HepG2 (cell line): ENCODE data around the gene EGR4. TPM values are rescaled to one million over a fixed set of nuclear protein-coding genes. Genes with fewer than 3 reads are reported as not detected.

Experiments used
- AGO2 ChIP-seq: fragments of 200-400 bp; formaldehyde crosslinking; optimal IDR thresholded peaks from 2 replicates; pipeline ENCODE3; 2017; ENCODE audit warnings: mild to moderate bottlenecking, low read depth, low read length, moderate library complexity
- ATAD3A ChIP-seq: sonication (generic); formaldehyde crosslinking; IDR thresholded peaks from 2 replicates; pipeline ENCODE4 v1.4.0; 2020; ENCODE audit warnings: missing genetic modification reagents
- ERF ChIP-seq: IDR thresholded peaks from 2 replicates; pipeline ENCODE4 v1.6.1; 2018; ENCODE audit warnings: missing biosample characterization, missing genetic modification reagents
- FOXP1 ChIP-seq, 2 experiments: fragments of 450-650 bp in 1 of 2; IDR thresholded peaks; 2 replicates each; pipeline ENCODE4 v1.6.1; 2017 to 2018; ENCODE audit warnings: antibody characterized with exemption in 1 of 2
- GPN1 ChIP-seq: sonication (generic); formaldehyde crosslinking; IDR thresholded peaks from 2 replicates; pipeline ENCODE4 v1.5.1; 2020; ENCODE audit warnings: missing genetic modification reagents, borderline replicate concordance
- LCORL ChIP-seq, 2 experiments: fragments of 450-650 bp in 1 of 2; sonication (generic) in 1 of 2; formaldehyde crosslinking in 1 of 2; IDR thresholded peaks; 2 replicates each; pipeline versions ENCODE4 v1.5.0 to v1.6.1; 2017 to 2020; ENCODE audit warnings: antibody characterized with exemption in 1 of 2, missing genetic modification reagents in 1 of 2
- NR2F6 ChIP-seq, 2 experiments: IDR thresholded peaks; 2 replicates each; pipeline ENCODE4 v1.6.1; 2016; ENCODE audit warnings: antibody characterized with exemption in 1 of 2, mild to moderate bottlenecking in 1 of 2
- SALL1 ChIP-seq: sonication (generic); formaldehyde crosslinking; IDR thresholded peaks from 2 replicates; pipeline ENCODE4 v1.8.0; 2022; ENCODE audit warnings: mild to moderate bottlenecking, missing genetic modification reagents
- SP5 ChIP-seq: IDR thresholded peaks from 2 replicates; pipeline ENCODE4 v1.6.1; 2016; ENCODE audit warnings: low read depth, borderline replicate concordance
- TFDP1 ChIP-seq: IDR thresholded peaks from 2 replicates; pipeline ENCODE4 v1.6.1; 2016; ENCODE audit warnings: missing compliant biosample characterization, missing genetic modification reagents, borderline replicate concordance
- TRIM24 ChIP-seq: sonication (generic); formaldehyde crosslinking; IDR thresholded peaks from 2 replicates; pipeline ENCODE4 v1.8.0; 2022; ENCODE audit warnings: mild to moderate bottlenecking, missing genetic modification reagents
- ZBTB7B ChIP-seq: sonication (generic); formaldehyde crosslinking; IDR thresholded peaks from 2 replicates; pipeline ENCODE4 v1.4.0; 2020; ENCODE audit warnings: missing genetic modification reagents
- ZFY ChIP-seq: sonication (generic); formaldehyde crosslinking; IDR thresholded peaks from 2 replicates; pipeline ENCODE4 v1.4.0; 2020; ENCODE audit warnings: missing genetic modification reagents
- ZNF124 ChIP-seq: sonication (generic); formaldehyde crosslinking; IDR thresholded peaks from 2 replicates; pipeline ENCODE4 v1.4.0; 2020; ENCODE audit warnings: missing genetic modification reagents
- ZNF317 ChIP-seq: sonication (generic); formaldehyde crosslinking; IDR thresholded peaks from 2 replicates; pipeline ENCODE4 v1.5.0; 2020; ENCODE audit warnings: mild to moderate bottlenecking, missing genetic modification reagents
- ZNF382 ChIP-seq: sonication (generic); formaldehyde crosslinking; IDR thresholded peaks from 2 replicates; pipeline ENCODE4 v1.5.0; 2020; ENCODE audit warnings: missing genetic modification reagents, mild to moderate bottlenecking, borderline replicate concordance
- ZNF563 ChIP-seq: sonication (generic); formaldehyde crosslinking; IDR thresholded peaks from 2 replicates; pipeline ENCODE4 v1.8.0; 2022; ENCODE audit warnings: mild to moderate bottlenecking, moderate library complexity, missing genetic modification reagents
- ZSCAN20 ChIP-seq: sonication (generic); formaldehyde crosslinking; IDR thresholded peaks from 2 replicates; pipeline ENCODE4 v1.4.0; 2020; ENCODE audit warnings: missing genetic modification reagents, mild to moderate bottlenecking, borderline replicate concordance
- polyA plus RNA-seq, 8 experiments: library from polyadenylated mRNA; depleted of rRNA in 3 of 8; stranded (reverse) in 7 of 8; unstranded in 1 of 8; fragments of >200 nt; fragmentation: Illumina TruSeq in 4 of 8; extraction: Trizol in 4 of 8; gene quantifications; 2 replicates each; pipeline versions ENCODE4 v1.2.1 to v1.2.3, GENCODE V29; 2011 to 2016; ENCODE audit warnings: low read depth in 4 of 8, missing spikeins in 1 of 8, mixed read lengths in 1 of 8; ENCODE audit not compliant: insufficient read depth in 1 of 8
- total RNA-seq, 5 experiments: library from RNA; depleted of rRNA; stranded (reverse); fragments of >200 nt; fragmentation: Illumina TruSeq; extraction: Trizol; gene quantifications; 2 replicates each; pipeline ENCODE4 v1.2.3, GENCODE V29; 2016; ENCODE audit warnings: low read depth in 1 of 5
- TF ChIP-seq, protein P1 (sequence below): sonication (generic); formaldehyde crosslinking; conservative IDR thresholded peaks from 2 replicates; pipeline ENCODE4 v1.8.1; 2023; ENCODE audit warnings: missing genetic modification reagents
- TF ChIP-seq, protein P2 (sequence below), 2 experiments: sonication (generic) in 1 of 2; formaldehyde crosslinking in 1 of 2; IDR thresholded peaks; 2 replicates each; pipeline versions ENCODE4 v1.5.1 to v1.6.1; 2011 to 2020; ENCODE audit warnings: borderline replicate concordance in 1 of 2, low read depth in 1 of 2, low read length in 1 of 2, mild to moderate bottlenecking in 1 of 2, missing genetic modification reagents in 1 of 2, moderate library complexity in 1 of 2
- TF ChIP-seq, protein P3 (sequence below): sonication (generic); formaldehyde crosslinking; IDR thresholded peaks from 2 replicates; pipeline ENCODE4 v1.4.0; 2020; ENCODE audit warnings: missing genetic modification reagents

The EGR4 gene
- total and polyA plus RNA-seq, 2 of the 13 experiments (the other 11 are each of a cell fraction or from before 2014, with no cell fraction given) = not detected

- TF ChIP-seq, protein P1, sequence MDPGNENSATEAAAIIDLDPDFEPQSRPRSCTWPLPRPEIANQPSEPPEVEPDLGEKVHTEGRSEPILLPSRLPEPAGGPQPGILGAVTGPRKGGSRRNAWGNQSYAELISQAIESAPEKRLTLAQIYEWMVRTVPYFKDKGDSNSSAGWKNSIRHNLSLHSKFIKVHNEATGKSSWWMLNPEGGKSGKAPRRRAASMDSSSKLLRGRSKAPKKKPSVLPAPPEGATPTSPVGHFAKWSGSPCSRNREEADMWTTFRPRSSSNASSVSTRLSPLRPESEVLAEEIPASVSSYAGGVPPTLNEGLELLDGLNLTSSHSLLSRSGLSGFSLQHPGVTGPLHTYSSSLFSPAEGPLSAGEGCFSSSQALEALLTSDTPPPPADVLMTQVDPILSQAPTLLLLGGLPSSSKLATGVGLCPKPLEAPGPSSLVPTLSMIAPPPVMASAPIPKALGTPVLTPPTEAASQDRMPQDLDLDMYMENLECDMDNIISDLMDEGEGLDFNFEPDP (CRISPR knock-in tag) = 0 out of 2 replicates have a peak, but pooled peaks have one; percentile 7
- TF ChIP-seq LCORL (IDR thresholded peaks at IDR 0.05) (no peak), LCORL (CRISPR knock-in tag; IDR thresholded peaks at IDR 0.05) (peak; percentile 79), ZNF124 (CRISPR knock-in tag) (no peak), NR2F6 (IDR thresholded peaks at IDR 0.05) (no peak), NR2F6 (CRISPR knock-in tag; IDR thresholded peaks at IDR 0.05) (peak; percentile 7; the same call in 1 of the 2 replicates), ZNF317 (CRISPR knock-in tag) (no peak), ERF (peak; percentile 55; the same call in 1 of the 2 replicates), ZBTB7B (CRISPR knock-in tag) (no peak), TFDP1 (CRISPR knock-in tag) (peak; percentile 32; the same call in 1 of the 2 replicates), ZNF563 (CRISPR knock-in tag) (no peak), ZFY (CRISPR knock-in tag) (peak; percentile 45; the same call in 1 of the 2 replicates), TRIM24 (CRISPR knock-in tag) (no peak), AGO2 (no peak), ZNF382 (no peak), GPN1 (CRISPR knock-in tag) (no peak), ATAD3A (no peak), ZSCAN20 (no peak), SALL1 (peak; percentile 65; the same call in 1 of the 2 replicates), FOXP1 (IDR thresholded peaks at IDR 0.05) (no peak), FOXP1 (CRISPR knock-in tag; IDR thresholded peaks at IDR 0.05) (no peak), SP5 (CRISPR knock-in tag) (peak; percentile 23; the same call in 1 of the 2 replicates)
- TF ChIP-seq, protein P2, sequence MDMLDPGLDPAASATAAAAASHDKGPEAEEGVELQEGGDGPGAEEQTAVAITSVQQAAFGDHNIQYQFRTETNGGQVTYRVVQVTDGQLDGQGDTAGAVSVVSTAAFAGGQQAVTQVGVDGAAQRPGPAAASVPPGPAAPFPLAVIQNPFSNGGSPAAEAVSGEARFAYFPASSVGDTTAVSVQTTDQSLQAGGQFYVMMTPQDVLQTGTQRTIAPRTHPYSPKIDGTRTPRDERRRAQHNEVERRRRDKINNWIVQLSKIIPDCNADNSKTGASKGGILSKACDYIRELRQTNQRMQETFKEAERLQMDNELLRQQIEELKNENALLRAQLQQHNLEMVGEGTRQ (IDR thresholded peaks at IDR 0.05; ENCODE audit: low read depth, low read length) = 0 out of 2 replicates have a peak, but pooled peaks have one; percentile 14
- TF ChIP-seq, protein P2 (CRISPR knock-in tag; IDR thresholded peaks at IDR 0.05; ENCODE audit: borderline replicate concordance) = no peak
- TF ChIP-seq, protein P3, sequence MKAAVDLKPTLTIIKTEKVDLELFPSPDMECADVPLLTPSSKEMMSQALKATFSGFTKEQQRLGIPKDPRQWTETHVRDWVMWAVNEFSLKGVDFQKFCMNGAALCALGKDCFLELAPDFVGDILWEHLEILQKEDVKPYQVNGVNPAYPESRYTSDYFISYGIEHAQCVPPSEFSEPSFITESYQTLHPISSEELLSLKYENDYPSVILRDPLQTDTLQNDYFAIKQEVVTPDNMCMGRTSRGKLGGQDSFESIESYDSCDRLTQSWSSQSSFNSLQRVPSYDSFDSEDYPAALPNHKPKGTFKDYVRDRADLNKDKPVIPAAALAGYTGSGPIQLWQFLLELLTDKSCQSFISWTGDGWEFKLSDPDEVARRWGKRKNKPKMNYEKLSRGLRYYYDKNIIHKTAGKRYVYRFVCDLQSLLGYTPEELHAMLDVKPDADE (CRISPR knock-in tag) = no peak
Observed at GRCh38 chr2:73260338-73260984, 32.9 kb downstream of the EGR4 start (continued).
